Measurements from ENCODE around the gene IL1R1. TPM values are rescaled to one million over a fixed set of nuclear protein-coding genes. Genes with fewer than 3 reads are reported as not detected.

The IL1R1 gene
- total RNA-seq, 1 experiment from 2014 or later = 5.2 TPM

DNA sequence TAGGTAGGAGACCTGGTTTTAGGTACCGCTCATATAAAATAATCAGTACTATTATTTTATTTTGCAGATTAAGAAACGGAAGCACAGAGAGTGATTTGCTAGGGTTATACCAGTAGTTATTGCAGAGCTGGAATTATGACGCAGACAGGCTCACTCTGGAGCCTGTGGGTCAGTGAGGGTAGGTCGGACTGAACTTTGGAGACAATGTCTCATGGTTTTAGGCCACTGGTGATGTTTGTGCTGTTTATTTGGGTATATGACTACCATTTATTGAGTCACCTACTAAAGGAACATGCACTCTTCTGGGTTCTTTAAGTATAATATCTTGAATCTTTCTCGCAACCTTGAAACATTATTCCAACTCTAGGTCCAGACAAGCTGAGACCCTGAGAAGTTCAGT, 33.5 kb upstream of the IL1R1 start:
- Mint-ChIP-seq H3K27me3 (ENCODE audit: insufficient read depth, unreplicated experiment) (no peaks in the 10 kb centered on the region), H3K4me1 (ENCODE audit: insufficient read depth, unreplicated experiment) (peaks cover 10% of the 10 kb centered on the region), H3K4me3 (ENCODE audit: unreplicated experiment) (no peak overlapping the region), H3K36me3 (ENCODE audit: insufficient read depth, unreplicated experiment) (no peaks in the 10 kb centered on the region), H3K9me3 (ENCODE audit: unreplicated experiment) (no peaks in the 10 kb centered on the region), H3K27ac (ENCODE audit: low read depth, unreplicated experiment) (no peak overlapping the region)
- intact Hi-C loops (cut with micrococcal nuclease) = no loop called here
- TF ChIP-seq, protein P1, sequence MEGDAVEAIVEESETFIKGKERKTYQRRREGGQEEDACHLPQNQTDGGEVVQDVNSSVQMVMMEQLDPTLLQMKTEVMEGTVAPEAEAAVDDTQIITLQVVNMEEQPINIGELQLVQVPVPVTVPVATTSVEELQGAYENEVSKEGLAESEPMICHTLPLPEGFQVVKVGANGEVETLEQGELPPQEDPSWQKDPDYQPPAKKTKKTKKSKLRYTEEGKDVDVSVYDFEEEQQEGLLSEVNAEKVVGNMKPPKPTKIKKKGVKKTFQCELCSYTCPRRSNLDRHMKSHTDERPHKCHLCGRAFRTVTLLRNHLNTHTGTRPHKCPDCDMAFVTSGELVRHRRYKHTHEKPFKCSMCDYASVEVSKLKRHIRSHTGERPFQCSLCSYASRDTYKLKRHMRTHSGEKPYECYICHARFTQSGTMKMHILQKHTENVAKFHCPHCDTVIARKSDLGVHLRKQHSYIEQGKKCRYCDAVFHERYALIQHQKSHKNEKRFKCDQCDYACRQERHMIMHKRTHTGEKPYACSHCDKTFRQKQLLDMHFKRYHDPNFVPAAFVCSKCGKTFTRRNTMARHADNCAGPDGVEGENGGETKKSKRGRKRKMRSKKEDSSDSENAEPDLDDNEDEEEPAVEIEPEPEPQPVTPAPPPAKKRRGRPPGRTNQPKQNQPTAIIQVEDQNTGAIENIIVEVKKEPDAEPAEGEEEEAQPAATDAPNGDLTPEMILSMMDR (IDR thresholded peaks at IDR 0.05; ENCODE audit: unreplicated experiment) = no peak
- no TSS peak for BruUV-seq (replicated peaks)
- no peak for DNase-seq (ENCODE audit: unreplicated experiment)
- POLR2A ChIA-PET = interaction anchor here (0.7 kb wide), 1 partner anchor 82 kb away, joined by 3 read pairs; no protein-coding TSS in a partner anchor
- CTCF ChIA-PET = interaction anchor here (0.6 to 1.2 kb wide), 3 partner anchors 11 to 97 kb away, joined by 3 to 7 read pairs (median 3); no protein-coding TSS in a partner anchor

DNA sequence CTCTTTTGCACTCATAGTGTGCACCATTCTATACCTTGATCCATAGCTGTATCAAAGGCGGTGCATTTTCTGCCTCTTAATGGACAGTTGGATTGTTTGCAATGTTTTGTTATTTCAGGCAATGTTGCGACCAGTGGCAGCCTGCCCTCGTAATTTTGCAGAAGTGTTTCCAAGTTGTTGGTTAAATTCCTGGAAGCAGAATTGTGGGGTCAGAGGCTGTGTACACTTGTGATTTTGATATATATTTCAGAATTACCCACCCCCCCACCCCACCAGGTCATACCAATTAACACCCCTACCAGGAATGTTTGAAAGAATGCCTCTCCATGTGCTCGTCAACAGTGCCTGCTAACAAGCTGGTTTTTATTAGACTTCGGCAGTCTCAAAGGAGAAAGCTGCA, 32.4 kb upstream of the IL1R1 start:
- H3K27ac Mint-ChIP-seq (ENCODE audit: low read depth, unreplicated experiment) = no peak overlapping the region
- H3K4me3 Mint-ChIP-seq (ENCODE audit: unreplicated experiment) = no peak overlapping the region
- H3K4me1 Mint-ChIP-seq (ENCODE audit: insufficient read depth, unreplicated experiment) = no peaks in the 10 kb centered on the region
- no TSS peak for BruUV-seq (replicated peaks)
- H3K27me3 Mint-ChIP-seq (ENCODE audit: insufficient read depth, unreplicated experiment) = no peaks in the 10 kb centered on the region
- no peaks in the 10 kb centered on the region for H3K9me3 Mint-ChIP-seq (ENCODE audit: unreplicated experiment)
- DNase-seq (ENCODE audit: unreplicated experiment) = no peak
- H3K36me3 Mint-ChIP-seq (ENCODE audit: insufficient read depth, unreplicated experiment) = no peaks in the 10 kb centered on the region
- intact Hi-C loops (cut with micrococcal nuclease) = no loop called here
- TF ChIP-seq, protein P1 (IDR thresholded peaks at IDR 0.05; ENCODE audit: unreplicated experiment) = no peak
- ChIA-PET POLR2A (interaction anchor here (0.9 kb wide), 1 partner anchor 16 kb away, joined by 3 read pairs; no protein-coding TSS in a partner anchor), CTCF (interaction anchor here (0.7 kb wide), 1 partner anchor 9 kb away, joined by 3 read pairs; no protein-coding TSS in a partner anchor)

DNA sequence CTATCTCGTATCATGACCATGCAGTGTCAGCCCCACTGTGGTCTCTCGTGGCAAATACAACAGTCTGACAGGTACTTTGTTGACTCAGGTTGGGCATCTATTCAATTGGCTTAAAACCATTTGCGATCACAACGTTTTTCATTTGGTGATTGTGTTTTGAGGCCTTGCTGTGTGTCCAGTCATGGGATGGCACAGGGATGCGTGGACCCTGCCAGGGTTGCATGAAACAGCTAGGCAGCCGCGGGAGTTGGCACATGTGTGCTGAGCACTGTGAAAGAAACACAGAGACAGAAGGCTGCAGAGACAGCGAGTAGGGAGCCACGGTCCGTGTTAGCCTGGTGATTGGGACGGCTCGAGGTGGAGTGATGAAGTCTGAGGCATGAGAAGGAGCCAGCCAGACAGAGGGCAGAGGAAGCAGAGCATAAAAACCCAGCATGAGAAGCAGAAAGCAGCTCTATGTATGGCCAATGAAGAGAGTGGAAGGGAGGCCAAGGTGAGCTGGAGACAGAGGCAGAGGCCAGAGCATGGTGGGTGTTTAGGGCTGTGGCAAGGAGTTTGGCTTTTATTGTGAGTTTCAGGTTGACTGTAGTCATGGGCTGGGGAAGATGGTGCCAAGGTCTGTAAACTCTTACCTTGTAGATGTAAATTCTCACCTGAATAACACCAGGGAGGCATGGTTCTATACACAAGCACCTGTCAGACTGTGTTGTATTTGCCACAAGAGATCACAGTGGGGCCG, 31.8 kb upstream of the IL1R1 start:
- no peak overlapping the region for H3K27ac Mint-ChIP-seq (ENCODE audit: low read depth, unreplicated experiment)
- H3K9me3 Mint-ChIP-seq (ENCODE audit: unreplicated experiment) = no peaks in the 10 kb centered on the region
- no peaks in the 10 kb centered on the region for H3K4me1 Mint-ChIP-seq (ENCODE audit: insufficient read depth, unreplicated experiment)
- ChIA-PET POLR2A (interaction anchor here (0.9 kb wide), 1 partner anchor 16 kb away, joined by 3 read pairs; no protein-coding TSS in a partner anchor), CTCF (interaction anchor here (0.7 kb wide), 1 partner anchor 9 kb away, joined by 3 read pairs; no protein-coding TSS in a partner anchor)
- intact Hi-C loops (cut with micrococcal nuclease) = no loop called here
- TF ChIP-seq, protein P1 (IDR thresholded peaks at IDR 0.05; ENCODE audit: unreplicated experiment) = no peak
- H3K36me3 Mint-ChIP-seq (ENCODE audit: insufficient read depth, unreplicated experiment) = no peaks in the 10 kb centered on the region
- no peak overlapping the region for H3K4me3 Mint-ChIP-seq (ENCODE audit: unreplicated experiment)
- no peak for DNase-seq (ENCODE audit: unreplicated experiment)
- H3K27me3 Mint-ChIP-seq (ENCODE audit: insufficient read depth, unreplicated experiment) = no peaks in the 10 kb centered on the region
- BruUV-seq (replicated peaks) = no TSS peak

DNA sequence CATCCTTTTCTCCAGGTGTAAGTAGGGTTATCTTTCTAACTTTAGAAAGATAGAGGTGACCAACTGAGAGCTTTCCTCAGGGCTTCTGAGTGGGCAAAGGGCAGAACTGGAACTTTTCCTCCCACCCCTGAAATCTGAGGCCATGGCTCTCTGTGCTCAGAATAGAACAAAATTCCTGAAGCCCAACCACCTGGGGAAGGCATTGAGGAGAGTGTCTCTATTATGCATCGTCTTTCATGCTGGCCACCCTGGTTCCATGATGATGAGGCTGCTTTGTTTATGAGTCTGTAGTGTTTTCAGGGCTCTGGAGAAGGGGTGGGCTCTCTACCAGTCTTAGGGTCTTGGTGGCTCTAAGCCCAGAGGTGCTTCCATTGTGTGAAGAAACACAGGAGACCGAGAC, 30.7 kb upstream of the IL1R1 start:
- Mint-ChIP-seq H3K4me1 (ENCODE audit: insufficient read depth, unreplicated experiment) (no peaks in the 10 kb centered on the region), H3K27me3 (ENCODE audit: insufficient read depth, unreplicated experiment) (no peaks in the 10 kb centered on the region), H3K27ac (ENCODE audit: low read depth, unreplicated experiment) (no peak overlapping the region), H3K4me3 (ENCODE audit: unreplicated experiment) (no peak overlapping the region), H3K9me3 (ENCODE audit: unreplicated experiment) (no peaks in the 10 kb centered on the region), H3K36me3 (ENCODE audit: insufficient read depth, unreplicated experiment) (no peaks in the 10 kb centered on the region)
- no peak for DNase-seq (ENCODE audit: unreplicated experiment)
- POLR2A ChIA-PET = interaction anchor here (1.1 kb wide), 1 partner anchor 15 kb away, joined by 4 read pairs; no protein-coding TSS in a partner anchor
- intact Hi-C loops (cut with micrococcal nuclease) = no loop called here
- CTCF ChIA-PET = interaction anchor here (0.6 kb wide), 1 partner anchor 506 kb away, joined by 4 read pairs; no protein-coding TSS in a partner anchor
- TF ChIP-seq, protein P1 (IDR thresholded peaks at IDR 0.05; ENCODE audit: unreplicated experiment) = no peak
- no TSS peak for BruUV-seq (replicated peaks)

All from MCF 10A (cell line).